Ovary (tissue), 3 donors: ENCODE measurements around the gene OVCA2.

Experiments used
- CTCF ChIP-seq, 3 donors: fragments of 450-650 bp in 2 of 3; fragments of 200-600 bp in 1 of 3; IDR thresholded peaks; one replicate each; pipeline versions ENCODE4 v1.5.1 to v1.8.0; 2016 to 2022; ENCODE audit warnings: antibody characterized with exemption in 3 of 3, mild to moderate bottlenecking in 1 of 3
- POLR2A ChIP-seq: fragments of 450-650 bp; IDR thresholded peaks from one replicate; pipeline ENCODE4 v1.6.1; 2017; ENCODE audit warnings: antibody characterized with exemption, mild to moderate bottlenecking, moderate library complexity
- donor health status: DM: no; HTN: no; CAD: no.

GRCh38 chr17:2050300-2051060 is 8.7 kb downstream of the OVCA2 start:
- no peak for TF ChIP-seq CTCF (IDR thresholded peaks at IDR 0.05)
- TF ChIP-seq POLR2A = peak; percentile 14
